ELR (cell line): ENCODE measurements around the gene AFF1.
A peak's percentile ranks its signal among the peaks of the same experiment; 100 is the strongest.

Experiments used
- DNase-seq: peaks from one replicate; pipeline ENCODE4 v3.0.0-alpha.2; 2015; ENCODE audit warnings: low read depth

Gene AFF1

DNA sequence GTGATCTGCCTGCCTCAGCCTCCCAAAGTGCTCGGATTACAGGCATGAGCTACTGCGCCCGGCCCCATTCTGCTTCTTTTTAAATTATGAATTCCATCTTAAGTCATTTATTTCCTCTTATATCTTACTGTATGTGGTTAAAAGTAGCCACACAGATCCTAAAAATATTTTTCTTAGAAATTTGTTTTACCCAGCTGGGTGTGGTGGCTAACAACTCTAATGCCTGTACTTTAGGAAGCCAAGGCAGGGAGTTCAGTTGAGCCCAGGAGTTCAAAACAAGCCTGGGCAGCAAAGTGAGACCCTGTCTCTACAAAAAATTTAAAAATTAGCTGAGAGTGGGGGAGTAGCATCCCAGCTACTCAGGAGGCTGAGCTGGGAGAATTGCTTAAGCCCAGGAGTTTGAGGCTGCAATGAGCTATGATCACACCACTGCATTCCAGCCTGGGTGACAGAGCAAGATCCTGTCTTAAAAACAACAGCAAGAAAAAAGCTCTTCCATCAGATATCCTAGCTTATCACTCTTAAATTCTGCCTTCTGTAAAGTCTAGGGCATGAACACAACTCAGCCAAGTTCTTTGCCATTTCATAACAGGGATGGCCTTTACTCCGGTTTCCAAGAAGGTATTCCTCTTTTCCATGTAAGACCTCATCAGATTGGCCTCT lies 15.1 kb upstream of the AFF1 start:
- DNase-seq: no peak

DNA sequence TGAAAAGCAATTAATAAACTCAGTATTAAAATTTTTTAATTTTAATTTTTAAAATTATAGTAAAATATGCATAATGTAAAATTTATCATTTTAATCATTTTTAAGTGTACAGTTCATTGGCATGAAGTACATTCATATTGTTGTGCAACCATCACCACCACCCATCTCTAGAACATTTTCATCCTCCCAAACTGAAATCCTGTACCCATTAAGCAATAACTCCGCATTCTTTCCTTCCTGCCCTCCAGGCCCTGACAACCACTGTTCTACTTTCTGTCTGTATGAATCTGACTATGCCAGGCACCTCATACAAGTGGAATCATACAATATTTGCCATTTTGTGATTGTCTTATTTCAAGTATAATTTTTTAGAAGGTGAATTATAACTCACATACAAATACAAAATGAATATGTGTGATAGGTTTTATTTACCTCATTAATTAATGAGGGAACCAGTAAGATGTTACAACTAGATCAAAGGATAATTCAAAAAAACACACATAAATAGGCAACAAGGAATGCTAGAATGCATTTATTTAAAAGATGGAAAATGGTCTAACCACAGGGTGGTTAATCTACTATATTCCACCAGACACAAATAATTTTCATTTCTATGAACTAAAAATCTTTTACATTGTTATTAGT lies 13.1 kb upstream of the AFF1 start:
- DNase-seq: no peak

DNA sequence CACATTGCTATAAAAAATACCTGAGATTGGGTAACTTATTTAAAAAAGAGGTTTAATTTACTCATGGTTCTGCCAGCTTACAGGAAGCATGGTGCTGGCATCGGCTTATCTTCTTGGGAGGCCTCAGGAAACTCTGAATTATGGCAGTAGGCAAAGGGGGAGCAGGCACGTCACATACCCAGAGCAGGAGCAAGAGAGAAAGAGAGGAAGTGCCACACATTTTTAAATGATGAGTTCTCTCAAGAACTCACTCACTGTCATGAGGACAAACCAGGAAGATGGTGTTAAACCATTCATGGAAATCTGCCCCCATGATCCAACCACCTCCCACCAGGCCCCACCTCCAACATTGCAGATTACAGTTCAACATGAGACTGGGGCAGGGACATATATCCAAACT lies 10.0 kb upstream of the AFF1 start:
- peak; percentile 74 for DNase-seq

DNA sequence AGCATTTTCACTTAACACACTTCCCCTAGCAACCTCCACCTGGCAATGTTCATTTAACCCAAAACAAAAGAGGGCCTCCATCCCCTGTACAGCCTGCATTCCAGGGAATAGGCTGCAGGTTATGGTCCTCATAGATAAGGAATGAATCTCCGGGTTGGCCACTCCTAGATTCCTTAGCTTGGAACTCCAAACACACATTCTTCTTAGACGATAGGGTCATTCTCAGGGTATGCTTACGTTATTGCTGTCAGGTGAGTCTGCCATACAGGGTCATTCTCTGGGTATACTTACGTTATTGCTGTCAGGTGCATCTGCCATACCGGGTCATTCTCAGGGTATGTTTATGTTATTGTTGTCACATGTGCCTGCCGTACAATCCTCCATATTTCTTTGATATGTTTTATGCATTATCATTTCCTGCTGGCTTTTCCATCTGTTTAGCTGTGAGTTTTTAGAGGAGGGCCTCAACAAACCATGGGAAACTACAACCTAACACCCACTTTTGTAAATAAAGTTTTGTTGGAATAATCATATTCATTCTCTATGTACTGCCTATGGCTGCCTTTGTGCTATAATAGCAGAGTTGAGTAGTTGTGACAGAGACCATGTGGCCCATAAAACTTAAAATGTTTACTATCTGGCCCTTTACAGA lies 8.2 kb upstream of the AFF1 start:
- no peak for DNase-seq

DNA sequence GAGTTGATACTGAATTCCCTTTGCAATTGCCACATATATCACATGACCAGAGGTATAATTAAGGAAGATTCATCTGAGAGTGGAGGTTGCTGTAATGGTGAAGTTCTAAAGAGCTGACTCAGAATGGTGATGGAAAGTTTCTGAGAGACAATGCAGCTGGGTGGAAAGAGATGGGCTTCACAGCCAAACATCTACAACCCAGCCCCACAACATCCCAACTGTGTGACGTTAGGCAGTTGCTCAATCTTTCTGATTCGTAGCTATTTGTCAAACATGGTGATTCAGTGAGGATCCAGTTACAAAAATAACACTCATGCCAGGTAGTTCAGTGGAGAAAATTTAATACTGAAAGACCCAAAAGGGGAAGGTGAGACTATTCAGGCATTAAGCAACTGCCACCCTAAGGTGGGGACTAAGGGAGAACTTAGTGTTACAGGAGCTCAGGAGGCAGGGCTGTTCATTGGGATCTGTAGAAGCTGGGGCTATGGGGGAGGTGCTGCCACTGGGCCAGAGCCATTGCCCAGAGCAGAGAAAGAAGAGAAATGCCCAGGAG lies 6.9 kb upstream of the AFF1 start:
- DNase-seq: peak; percentile 91

DNA sequence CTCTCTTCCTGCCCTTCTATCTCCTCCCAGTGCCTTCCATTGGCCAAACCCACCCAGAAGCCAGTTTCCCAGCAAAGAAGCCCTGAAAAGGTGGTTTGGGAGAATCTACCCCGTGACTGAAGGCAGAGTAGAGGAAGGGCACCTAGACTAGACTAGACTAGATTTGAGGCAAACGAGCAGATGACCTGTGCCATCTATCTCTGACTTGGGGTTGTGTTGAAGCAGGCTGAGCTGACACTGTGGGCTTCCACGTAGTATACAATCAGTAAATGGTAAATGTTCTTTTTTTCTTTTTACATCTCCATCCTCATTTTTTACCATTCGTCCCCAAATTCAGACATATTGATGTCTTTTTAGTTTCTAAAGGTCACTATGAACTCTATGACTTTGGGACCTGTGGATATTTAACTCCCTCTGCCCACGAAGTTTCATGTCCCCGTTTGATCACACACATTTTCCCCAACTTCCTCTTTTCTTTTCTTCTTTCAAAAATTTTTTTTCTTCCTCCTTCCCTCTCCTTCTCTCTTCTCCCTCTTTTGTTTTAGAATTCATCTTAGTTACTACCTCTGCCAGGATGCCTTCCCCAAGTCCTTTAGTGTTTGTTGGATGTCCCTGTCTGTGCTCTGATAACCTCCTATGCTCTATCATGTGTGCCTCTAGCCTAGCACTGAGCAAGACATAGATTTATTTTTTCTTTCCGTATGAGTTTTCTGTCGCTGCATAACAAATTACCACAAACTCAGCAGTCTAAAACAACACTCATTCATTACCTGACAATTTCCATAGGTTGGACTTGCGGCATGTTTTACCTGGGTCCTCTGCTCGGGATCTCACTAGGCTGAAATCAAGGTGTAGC lies 6.2 kb upstream of the AFF1 start:
- no peak for DNase-seq

DNA sequence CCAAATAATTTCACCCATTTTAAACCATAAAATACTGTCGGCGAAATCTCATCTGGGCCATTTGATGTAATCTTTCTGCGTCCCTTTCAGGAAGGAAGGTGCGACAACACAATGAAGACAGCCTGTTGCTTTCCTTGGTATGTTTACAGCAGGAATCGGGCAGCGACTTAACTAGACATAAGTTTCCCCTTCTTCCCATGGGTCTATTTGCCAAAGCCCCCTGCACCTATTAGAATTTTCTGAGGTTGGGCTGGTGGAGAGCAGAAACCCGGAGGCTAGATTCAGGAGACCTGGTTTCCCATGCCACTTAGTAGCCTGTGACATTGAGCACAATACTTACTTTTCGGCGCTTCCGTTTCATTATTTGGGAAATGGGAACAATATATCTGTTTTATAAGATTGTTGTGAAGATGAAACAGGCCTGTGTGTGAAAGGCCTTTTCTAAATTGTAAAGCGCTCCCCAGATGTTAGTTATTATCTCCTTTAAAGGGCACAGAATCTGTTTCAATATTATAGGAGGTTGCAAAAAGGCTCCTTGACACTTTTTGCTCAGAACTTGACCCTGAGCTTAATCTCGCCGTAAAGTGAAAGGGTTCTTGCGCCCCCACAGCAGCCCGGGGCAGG lies 552 bp upstream of the AFF1 start:
- DNase-seq: peak; percentile 26

DNA sequence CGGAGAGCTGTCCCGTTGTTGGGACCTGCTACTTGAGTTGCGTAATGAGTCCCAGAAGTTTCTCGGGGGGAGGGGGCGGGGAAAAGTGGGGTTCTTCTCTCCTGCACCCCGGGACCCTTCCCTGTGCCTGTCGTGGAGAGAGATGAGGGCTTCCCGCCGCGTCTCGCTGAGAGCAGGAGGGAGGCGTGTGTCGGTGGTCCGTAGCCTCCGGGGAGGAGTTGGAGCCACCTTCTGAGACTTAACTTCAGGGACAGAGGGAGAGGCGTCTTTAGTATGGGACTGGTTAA lies 698 bp downstream of the AFF1 start:
- DNase-seq: no peak

DNA sequence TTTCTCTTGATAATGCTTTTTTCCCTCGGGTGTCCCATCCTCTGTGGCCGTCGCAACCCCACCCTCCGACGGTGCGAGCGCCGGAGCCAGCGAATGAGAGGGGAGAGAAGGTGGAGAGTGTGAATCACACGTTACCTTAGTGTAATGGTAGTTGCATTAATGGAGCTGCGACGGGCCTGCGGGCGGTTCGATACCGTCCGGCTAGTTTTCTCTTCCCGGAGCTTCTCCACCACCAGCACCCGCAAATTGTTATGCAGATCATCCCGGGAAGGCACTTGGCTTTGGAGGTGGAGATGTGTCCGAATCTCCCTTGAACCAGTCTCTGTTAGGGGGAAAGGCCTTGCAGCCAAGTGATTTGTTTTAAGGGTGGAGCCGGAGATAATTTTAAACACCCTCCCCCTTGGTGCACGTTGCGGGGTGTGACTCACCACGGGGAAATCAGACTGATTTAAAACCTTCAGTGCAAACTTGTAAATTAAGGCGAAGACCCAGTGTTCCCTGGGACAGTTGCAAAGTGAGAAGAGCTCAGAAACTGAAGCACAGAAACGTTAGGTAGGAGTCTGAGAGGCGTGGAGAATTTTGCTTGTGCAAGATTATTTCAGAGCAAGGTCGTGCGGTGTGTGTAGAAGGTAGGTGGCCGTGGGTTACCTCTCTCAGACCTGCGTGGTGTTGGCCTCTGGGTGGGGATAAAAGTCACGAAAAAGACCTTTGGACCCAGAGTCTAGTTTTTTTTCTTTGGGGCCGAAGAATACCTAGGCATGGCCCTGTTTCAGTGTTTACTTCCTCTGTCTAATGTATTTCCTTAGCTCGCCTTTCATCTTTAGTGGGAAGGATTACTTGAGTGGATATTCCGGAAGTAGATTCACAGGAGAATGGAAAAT lies 1.3 kb downstream of the AFF1 start:
- peak; percentile 66 for DNase-seq

DNA sequence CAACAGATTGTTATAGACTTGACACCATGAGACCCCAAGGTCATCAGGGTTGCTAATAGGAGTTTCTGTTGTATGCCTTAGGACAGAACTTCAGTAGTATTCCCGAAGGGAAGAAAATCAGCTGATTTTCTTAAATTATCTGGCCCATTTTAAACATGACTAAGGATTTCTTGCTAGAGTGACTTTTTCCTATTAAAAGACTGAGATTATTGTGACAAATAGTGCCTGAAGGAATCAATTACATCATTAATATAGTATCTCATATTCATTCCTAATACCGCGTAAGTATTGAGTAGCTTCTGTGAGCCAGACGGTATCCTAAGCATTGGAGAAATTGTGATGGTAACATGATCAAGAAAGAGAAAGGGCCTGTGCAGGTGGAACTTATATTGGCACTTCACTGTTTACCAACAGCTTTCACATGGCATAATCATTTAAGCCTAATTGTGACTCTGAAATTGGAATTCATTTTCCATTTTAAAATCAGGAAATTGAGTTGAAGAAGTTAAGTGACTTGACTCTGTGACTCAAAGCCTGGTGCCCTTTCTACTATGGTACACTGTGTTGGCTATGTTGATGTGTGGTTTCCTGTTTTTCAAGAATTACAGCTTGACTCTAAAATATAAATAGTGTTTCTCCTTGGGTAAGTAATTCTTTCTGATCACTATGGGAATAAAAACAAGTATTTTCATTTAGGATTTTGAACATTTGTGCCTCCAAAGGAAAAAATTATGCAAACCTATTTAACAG lies 4.1 kb downstream of the AFF1 start:
- no peak for DNase-seq

DNA sequence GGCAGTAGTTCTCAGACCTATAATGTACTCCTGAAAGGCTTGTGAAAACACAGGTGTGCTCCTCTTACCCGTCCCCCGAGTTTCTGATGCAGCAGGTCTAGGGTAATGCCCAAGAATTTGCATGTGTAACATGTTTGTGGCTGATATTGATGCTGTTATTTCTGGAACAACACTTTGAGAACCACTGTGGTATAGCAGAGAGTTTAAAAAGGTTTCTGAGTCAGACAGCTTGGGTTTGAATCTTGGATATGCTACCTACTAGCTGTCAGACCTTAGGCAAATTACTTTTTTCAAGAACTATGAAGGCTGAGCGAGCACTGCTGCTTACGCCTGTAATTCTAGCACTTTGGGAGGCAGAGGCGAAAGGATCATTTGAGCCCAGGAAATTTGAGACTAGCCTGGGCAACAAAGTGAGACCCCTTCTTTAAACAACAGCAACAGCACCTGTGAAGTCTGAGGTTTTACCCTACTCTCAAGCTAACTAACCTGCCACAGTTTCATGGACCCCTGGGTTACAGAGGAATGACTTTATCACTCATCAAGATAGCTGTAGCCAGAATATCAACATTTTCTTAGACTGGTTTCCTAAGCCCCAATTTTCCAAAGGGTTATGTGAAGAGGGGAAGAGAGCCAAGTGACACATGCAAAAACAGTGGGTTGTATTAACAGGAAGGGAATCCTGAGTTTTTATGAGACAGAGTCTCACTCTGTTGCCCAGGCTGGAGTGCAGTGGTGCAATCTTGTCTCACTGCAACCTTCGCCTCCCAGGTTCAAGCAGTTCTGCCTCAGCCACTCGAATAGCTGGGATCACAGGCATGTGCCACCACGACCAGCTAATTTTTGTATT lies 5.1 kb downstream of the AFF1 start:
- no peak for DNase-seq

DNA sequence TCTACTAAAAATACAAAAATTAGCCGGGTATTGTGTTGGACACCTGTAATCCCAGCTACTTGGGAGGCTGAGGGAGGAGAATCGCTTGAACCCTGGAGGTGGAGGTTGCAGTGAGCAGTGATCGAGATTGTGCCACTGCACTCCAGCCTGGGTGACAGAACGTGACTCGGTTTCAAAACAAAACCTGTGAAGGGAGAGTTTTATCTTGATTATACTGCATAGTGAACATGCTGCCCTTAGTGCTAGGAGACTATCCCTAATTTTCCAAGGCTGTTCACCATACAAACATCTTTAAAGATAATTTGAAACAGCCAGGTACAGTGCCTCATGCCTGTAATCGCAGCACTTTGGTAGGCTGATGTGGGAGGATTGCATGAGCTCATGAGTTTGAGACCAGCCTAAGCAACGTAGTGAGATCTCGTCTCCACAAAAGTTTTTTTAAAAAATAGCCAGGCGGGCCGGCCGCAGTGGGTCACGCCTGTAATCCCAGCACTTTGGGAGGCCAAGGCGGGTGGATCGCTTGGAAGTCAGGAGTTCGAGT lies 6.2 kb downstream of the AFF1 start:
- DNase-seq: no peak

DNA sequence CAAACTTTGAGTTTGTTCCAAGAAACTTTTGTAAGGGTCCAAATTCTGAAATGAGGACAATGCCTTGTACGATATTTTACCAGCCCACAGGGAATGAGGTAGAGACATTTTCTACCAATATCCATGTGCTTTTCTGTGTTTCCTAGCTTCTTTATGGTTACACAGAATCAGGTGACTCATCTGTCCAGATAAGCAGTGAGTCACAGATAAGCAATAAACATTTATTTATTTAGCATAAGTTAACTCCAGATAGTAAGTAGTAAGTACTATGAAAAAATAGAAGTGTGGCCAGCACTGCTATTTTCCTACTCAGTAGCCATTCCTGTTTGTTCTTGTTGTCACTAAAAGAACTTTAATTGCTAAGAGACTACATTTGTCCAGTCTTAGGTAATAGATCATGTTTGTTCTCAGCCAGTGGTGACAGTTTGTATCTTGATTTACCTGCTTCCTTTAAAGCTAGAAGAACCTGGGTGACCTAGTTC lies 7.4 kb downstream of the AFF1 start:
- DNase-seq: peak; percentile 65

DNA sequence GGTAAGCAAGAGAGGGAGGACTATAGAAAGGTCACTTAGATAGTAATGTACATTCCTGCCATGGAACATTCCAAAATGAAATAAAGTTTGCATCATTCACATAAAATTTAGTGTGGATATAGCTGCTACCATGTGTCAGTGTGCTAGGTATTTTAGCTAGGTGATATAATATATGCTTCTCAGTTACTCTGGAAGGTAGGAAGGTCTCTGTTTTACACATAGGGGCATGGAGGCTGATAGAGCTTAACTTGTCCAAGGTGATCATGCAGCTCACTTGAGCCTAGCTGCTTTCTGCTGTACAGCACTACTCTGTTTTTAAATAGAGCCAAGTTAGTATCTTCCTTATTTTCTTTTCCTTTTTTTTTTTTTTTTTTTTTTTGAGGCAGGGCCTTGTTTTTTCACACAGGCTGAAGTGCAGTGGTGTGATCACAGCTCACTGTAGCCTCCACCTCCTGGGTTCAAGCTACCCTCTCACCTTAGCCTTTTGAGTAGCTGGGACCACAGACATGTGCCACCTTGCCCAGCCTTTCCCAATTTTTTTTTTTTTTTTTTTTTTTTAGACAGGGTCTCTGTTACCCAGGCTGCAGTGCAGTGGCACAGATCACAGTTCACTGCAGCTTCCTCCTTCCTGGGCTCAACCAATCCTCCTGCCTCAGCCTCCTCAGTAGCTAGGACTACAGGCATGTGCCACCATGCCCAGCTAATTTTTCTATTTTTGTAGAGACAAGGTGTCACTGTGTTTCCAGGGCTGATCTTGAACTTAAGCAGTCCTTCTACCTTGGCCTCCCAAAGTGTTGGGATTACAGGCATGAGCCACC lies 10.4 kb downstream of the AFF1 start:
- DNase-seq: no peak

DNA sequence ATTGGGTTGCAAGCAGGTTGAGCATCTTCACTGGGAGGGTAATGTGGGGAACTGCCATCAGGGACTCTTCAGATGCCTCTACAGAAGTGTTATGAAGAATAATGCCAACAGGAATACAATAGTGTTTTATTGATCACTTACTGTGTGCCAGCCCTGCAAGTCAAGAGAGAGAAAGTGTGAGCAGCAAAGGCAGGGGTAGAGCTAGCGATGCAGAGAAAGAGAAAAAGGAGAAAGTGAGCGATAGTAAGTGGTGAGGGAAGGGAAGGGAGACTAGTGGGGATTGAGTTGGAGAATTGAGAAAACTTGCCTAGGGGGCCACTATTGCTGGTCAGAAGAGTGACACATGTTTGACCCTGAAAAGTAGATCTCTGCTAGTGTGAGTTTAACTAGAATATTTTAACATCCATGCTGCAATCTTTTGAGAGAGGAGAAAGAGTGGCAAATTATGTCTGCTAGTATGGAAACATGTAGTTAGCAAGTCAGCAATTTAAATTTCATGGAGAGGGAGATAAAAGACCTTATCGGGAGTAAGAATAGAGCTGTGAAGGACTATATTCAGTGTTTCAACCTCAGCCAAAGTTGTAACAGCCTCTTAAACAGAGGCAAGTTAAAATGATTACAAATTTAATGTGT lies 12.2 kb downstream of the AFF1 start:
- no peak for DNase-seq

DNA sequence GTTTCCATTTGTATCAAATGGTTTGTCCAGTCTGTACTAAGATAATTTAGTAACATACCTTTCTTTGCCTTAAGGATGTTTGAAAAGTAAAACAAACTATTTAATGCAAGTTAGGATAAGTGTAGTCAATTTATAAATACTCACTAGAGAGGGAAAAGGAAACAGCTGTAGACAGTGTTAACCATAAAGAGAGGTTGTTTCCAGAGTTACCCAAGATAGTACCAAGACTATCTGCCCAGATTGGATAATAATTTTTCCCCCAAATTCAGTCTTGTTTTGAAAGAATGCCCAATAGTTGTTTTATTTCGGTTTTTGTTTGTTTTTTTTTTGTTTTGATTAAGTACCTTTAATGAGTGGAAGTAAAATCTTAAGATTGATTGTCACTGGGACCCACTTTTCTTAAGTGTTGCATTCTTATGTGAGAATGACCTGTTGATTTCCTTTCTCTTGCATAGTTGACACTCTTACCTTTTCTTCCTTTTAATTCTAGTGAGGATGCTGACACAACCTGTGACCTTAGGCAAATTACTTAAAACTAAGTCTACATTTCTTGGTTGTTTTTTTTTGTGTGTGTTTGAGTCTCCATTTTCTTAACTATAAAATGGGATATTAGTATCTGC lies 12.8 kb downstream of the AFF1 start:
- no peak for DNase-seq

DNA sequence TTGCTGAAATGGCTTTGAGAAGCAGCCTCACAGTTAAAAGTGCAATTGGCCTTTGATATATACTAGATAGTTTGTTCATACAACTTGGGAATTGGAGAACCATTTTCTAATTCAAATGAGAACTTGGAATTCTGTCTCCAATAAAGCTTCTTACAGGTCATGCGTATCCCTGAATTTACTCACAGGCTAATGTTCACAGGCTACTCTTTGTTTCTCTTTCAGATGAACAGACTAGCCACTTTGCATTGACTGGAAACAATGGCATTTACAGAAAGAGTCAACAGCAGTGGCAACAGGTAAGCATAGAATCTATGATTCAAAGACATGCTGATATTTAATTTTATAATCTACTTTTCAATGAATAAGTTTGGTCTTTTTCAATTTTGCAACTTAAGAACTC lies 13.5 kb downstream of the AFF1 start:
- no peak for DNase-seq
